ENCODE results near the gene ALOX15.
"Not testable (repeated sequence)": the region's sequence is repeated elsewhere in the genome, so short reads cannot be mapped to it uniquely, and the experiment has no call there.

Gene ALOX15

DNA sequence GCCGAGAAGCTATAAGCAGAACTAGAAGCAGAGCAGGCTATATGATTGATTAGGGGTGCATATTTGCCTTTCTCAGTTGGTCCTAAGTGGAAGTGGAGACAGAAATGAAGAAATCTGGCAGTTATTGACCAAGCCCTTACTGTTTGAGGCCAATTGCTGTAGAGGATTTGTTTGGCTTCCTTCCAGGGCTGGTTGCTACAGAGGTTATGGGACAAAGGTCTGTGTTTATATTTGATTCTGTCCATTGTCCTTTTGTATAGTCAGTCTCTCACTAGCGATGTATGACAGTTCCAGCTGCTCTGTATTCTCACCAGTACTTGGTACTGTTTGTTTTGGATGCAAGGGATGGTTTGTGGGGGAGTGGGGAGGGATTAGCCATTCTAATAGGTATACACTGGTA is 7.3 kb upstream of the ALOX15 start:
- no peak for DNase-seq

DNA sequence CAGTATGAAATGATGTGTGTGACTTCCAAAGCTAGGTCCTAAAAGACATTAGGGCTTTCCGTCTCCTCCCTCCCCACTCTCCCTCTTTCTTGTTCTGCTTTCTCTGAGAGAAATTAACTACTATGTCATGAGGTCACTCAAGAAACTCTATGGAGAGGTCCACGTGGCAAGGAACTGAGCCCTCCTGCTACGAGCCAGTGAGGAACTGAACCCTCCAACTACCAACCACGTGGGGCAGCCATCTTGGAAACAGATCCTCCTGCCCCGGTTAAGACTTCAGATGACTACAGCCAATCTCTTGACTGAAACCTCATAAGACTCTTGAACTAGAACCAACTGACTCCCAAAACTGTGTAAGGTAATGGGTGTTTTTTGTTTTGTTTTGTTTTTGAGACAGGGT is 4.2 kb upstream of the ALOX15 start:
- DNase-seq (no peak), ATAC-seq (no peak)

More for the DNA sequence above, 7.3 kb upstream of the ALOX15 start:
- ATAC-seq: no peak

- no peak for DNase-seq
- ATAC-seq: no peak
Measured at GRCh38 chr17:4643676-4644075, 2.2 kb upstream of the ALOX15 start.

DNA sequence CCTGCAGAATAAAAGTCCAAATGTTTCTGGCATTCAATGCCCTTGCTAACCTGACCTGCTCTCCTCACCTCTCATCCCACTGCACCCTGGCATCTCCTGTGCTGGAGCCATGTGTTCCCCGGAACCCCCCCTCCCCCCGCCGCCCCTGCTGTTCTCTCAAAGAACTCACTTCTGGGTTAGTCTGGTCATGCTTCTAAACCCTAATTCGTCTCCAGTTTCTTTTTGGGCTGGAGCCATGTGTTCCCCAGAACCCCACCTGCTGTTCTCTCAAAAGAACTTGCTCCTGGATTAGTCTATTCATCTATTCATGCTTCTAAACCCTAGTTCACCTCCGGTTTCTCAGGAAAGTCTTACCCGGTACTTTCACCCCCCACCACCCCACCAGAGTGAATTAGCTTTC is 808 bp upstream of the ALOX15 start:
- ATAC-seq: no peak
- DNase-seq: no peak

GRCh38 chr17:4640569-4641188 is 799 bp downstream of the ALOX15 start:
- DNase-seq: peak; percentile 22
- ATAC-seq: not testable (repeated sequence)

GRCh38 chr17:4639301-4640059 is 2.0 kb downstream of the ALOX15 start:
- ATAC-seq (peak; percentile 34), DNase-seq (peak; percentile 48)

DNA sequence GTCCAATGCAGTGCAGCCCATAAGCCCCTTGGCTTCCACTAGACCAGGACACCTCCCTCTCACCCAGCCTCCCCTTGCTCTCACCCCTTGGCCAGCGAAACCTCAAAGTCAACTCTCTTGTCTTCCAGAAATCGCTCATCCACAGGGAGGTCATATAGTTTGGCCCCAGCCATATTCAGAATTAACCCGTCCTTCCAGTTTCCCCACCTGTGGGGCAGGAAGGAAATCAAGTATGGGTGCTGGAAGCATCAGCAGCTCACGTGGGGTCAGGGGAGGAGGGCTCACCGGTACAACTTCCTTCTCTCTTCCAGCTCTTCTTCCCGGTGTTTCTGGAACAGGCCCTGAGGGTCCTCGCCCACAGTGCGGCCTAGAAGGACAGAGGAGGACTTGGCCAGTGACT is 2.7 kb downstream of the ALOX15 start:
- DNase-seq, ATAC-seq: not testable (repeated sequence)

DNA sequence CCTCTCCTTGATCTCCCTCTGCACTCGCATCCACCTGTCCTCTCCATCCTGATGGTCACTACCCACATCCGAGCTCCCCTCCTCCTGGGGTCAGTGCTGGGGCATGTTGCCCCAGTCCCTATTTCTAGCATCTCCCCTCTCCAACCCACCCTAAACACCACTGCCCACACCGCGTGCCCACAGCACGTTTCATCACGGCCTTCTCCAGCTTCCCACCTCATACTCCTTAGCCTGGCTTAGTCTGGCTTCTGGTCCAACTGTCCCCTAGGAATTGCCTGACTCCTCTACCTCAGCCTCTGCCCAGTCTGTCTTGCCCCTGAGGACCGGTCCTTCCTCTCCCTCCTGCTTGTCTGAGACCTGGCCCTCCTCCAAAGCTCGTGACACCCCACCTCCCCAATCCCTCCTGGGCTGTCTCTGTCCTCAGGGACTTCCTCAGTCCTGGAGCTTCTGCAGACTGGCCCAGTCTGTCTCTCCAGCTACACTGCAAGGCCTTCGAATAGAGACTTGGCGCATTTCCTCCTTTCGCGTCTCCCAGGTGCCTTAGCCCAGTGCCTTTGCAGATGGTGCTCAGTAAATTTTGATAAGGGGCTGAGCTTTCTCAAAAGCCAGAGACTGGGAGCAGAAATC is 4.9 kb downstream of the ALOX15 start:
- no peak for DNase-seq
- ATAC-seq: peak; percentile 5

DNA sequence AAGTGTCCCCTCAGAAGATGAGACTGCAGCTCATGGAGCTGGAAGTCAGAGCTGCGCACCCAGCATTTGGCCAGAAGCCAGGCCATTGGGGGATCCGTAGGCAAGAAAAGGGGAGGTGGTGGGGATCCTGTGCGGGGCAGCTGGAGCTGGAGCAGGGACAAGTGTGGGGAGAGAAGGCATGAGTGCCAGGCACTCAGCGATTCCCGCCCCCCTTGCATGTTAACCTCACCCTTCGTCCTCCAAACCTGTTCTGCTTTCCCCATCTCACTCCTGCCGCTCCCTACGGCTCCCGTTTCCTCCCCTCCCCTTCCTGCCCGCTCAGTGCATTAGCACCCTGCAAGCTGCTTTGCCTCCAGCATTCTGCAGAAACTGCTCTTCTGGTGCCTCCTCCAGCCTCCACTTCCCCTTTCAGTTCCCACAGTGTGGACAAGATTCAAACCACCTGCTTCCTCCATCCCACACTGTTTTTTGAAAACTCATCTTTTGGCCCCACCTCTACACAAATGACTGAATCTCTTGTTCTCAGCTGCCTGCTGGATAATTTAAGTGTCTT is 5.6 kb downstream of the ALOX15 start:
- peak; percentile 33 for ATAC-seq
- no peak for DNase-seq

GRCh38 chr17:4634976-4635375 is 6.5 kb downstream of the ALOX15 start:
- ATAC-seq: no peak
- no peak for DNase-seq

GRCh38 chr17:4633643-4634042 is 7.8 kb downstream of the ALOX15 start:
- no peak for DNase-seq
- ATAC-seq: no peak

DNA sequence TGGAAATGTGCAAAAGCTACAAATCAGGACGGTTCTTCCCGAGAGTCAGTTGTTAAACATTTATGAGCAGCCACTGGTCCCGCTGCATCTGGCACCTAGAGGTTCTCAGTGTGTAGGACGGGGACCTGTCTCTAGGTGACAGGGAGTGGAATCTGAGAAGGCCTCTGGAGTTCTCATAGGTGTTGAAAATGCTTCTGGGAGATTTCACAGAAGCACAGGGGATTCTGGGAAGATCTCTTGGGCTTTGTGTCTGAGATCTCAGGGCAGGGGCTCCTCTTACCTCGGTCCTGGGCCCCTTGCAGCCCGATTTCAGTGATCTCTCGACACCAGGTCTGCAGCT is 8.9 kb downstream of the ALOX15 start:
- no peak for ATAC-seq
- DNase-seq: no peak

DNA sequence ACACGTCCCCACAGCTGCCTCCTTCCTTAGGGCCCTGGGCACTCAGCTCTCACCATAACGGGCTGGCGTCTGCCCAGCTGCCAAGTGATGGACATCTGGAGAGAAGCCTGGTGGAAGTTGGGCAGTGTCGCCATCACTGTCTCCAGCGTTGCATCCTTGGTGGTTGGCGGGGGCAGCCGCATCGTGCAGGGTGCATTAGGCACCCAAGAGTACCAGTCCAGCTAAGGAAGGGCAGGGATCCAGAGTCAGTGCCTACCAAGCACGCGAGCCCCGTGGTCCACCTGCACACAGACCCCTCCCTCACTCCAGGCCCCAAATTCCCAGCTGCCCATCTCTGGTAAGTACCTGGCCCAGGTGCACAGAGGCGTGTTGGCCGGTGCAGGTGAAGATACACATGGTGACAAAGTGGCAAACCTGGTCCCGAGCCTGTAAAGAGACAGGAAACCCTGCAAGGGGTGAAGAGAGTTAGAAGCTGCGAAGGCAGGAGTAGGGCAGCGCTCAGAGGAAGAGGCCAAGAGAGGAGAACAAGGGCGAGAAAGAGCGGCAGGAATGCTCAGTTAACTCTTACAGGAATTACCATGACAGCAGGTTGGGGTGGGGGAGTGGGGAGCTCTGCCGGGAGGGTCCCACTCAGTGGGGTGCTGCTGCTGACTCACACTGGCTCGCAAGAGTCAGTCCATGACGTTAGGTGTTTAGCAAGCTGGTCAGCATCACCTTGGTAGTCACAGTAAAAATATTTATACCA is 9.5 kb downstream of the ALOX15 start:
- no peak for DNase-seq
- ATAC-seq: no peak

DNA sequence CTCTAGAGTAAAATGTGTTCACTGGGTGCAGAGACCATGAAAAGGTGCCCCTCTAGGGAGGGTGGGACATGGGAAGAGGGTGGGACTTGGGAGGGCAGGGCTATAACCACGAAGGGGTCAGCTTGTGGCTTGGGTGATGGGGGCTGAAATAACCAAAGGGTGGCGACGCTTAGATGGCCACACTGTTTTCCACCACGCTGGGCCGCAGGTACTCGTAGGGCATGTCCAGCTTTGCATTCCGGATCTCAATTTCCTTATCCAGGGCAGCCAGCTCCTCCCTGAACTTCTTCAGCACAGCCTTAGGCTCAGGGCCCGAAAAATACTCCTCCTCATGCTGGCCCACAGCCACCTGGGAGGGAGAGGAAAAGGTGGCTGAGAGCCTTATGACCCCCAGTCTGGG is 10.0 kb downstream of the ALOX15 start:
- DNase-seq (no peak), ATAC-seq (no peak)

GRCh38 chr17:4626734-4627256 is 14.7 kb downstream of the ALOX15 start:
- ATAC-seq (no peak), DNase-seq (no peak)

- ATAC-seq: no peak
- DNase-seq: no peak
Measured at GRCh38 chr17:4625181-4625617, 16.3 kb downstream of the ALOX15 start.

- DNase-seq, ATAC-seq: not testable (repeated sequence)
Measured at GRCh38 chr17:4624451-4624911, 17.0 kb downstream of the ALOX15 start.

DNA sequence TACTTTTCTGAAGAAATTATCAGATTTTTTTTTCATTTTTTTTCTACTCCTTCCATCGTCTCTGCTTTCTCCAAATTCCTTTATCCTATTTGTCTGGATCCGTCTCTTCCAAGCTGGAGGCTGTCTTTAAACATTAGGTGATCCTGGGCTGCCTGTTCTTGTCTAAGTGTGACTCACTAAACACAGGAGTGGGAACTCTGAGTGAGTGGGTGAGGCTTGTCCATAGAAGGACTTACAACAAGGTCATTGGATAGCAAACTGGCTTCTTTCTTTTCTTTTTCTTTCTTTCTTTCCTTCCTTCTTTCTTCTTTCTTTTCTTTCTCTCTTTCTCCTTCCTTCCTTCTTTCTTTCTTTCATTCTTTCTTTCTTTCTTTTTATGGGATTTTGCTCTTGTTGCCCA is 18.2 kb downstream of the ALOX15 start:
- no peak for ATAC-seq
- DNase-seq: no peak

- no peak for DNase-seq
- no peak for ATAC-seq
Measured at GRCh38 chr17:4622375-4622774, 19.1 kb downstream of the ALOX15 start.

DNA sequence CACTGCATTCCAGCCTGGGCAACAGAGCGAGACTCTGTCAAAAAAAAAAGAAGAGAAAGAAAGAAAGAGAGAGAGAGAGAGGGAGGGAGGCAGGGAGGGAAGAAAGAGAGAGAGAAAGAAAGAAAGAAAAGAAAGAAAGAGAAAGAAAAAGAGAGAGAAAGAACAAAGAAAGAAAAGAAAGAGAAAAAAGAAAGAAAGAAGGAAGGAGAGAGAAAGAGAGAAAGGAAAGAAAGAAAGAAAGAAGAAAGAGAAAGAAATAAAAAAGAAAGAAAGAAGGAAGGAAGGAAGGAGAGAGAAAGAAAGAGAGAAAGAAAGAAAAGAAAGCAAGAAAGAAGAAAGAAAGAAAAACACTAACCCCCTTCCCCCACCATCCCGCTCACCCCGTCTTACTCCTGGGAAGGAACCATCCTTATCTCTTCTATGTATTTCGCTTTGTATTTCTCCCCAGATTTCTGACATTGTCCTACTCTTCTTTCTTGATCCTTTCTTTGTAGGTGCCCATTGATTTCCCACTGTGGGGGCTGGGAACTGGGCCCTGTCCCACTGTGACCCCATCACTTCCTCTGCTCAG is 20.9 kb downstream of the ALOX15 start:
- no peak for ATAC-seq
- DNase-seq: no peak

- no peak for ATAC-seq
- no peak for DNase-seq
Measured at GRCh38 chr17:4617590-4618351, 23.7 kb downstream of the ALOX15 start.
